CMK (cell line): ENCODE results near the gene MBD3L5.
"Not testable (repeated sequence)": the region's sequence is repeated elsewhere in the genome, so short reads cannot be mapped to it uniquely, and the experiment has no call there.

Experiments used
- DNase-seq: peaks from one replicate; pipeline ENCODE4 v3.0.0-alpha.2; 2010; ENCODE audit warnings: low read depth

The MBD3L5 gene

DNA sequence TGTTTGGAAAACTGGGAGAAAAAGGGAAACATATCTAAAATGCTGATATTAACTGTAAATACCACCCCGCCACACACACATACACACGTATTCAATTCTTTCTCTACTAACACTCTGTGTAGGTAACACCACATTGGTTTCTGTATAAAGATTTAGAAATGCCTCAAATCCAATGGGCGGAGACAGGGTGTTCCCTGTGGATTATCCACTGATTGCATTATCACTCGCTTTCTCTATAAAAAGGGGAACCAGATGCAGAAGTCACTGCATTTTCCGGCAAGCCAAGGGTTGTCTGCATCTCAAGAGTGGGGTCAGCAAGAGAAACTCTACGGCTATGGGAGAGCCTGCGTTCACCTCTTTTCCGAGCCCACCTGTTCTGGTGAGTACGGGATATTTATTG, at the start of gene MBD3L5:
MBD3L5 (plus strand) TSS at position 301 of the 400 bp plus-strand sequence; CDS start at position 335, 34 bp downstream.
- not testable (repeated sequence) for DNase-seq

- no peak for DNase-seq
These were observed 46.9 kb upstream of the MBD3L5 start for GRCh38 chr19:6983448-6983847.

GRCh38 chr19:6987850-6988249, 42.5 kb upstream of the MBD3L5 start:
- DNase-seq: no peak

- no peak for DNase-seq
These were observed 42.1 kb upstream of the MBD3L5 start for GRCh38 chr19:6988257-6988656.

- no peak for DNase-seq
These were observed 35.3 kb upstream of the MBD3L5 start for GRCh38 chr19:6995054-6995453.

- DNase-seq: no peak
These were observed 33.6 kb upstream of the MBD3L5 start for GRCh38 chr19:6996810-6997209.

- peak; percentile 54 for DNase-seq
These were observed 32.5 kb upstream of the MBD3L5 start for GRCh38 chr19:6997679-6998445.

DNA sequence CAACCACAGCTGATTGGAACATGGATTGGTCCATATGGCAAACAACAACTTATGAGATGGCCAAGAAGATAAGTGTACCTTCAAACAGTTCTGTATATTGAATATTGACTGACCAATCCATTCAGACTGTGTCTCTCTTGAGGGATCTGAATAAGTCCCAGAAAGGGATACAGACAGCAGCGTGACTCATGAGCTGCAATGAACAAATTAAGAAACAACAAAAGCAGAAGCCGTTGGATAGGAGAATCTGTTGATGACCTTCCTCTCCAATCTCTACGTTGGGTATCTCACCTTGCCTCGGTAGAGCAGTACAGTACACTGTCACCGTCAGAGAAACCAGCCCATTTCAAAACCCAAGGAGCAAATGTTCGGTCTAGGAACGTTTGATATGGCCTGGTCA, 30.4 kb upstream of the MBD3L5 start:
- DNase-seq: no peak

- DNase-seq: no peak
These were observed 30.0 kb upstream of the MBD3L5 start for GRCh38 chr19:7000333-7000732.

DNA sequence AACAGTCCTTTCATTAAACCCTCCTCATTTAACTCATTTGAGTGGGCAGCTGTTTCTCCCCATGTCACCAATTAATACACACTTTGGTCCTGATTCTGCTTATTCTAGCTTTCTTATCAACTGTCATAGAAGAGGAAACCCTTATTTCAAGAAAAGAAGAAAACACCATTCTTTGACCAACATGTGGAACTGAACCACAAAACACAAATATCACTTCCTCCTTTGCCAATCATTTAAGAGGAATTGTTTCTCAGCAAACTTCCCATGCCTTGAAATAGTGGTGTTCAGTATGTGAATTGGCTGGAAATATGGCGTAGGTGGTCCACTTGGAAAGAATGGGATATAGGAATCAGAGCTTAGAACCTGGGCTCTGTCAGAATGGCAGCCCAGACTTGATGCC, 29.6 kb upstream of the MBD3L5 start:
- DNase-seq: no peak

GRCh38 chr19:7004313-7004931, 26.0 kb upstream of the MBD3L5 start:
- no peak for DNase-seq

GRCh38 chr19:7006135-7006704, 24.2 kb upstream of the MBD3L5 start:
- DNase-seq: no peak

DNA sequence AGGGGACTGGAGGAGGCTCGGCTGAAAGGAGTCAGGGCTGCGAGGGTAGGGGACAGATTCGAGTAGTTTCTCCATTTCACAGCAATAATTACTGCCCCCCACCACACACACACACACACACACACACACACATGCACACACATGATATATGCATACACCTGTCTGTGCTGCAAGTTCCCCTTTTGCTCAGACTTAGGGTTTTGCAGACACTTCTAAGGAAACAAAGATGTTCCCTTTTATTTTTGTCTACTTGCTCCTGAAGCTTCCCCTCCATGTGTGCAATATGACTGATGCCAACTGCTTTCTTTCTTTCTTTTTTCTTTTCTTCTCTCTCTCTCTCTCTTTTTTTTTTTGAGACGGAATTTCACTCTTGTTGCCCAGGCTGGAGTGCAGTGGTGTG, 22.5 kb upstream of the MBD3L5 start:
- no peak for DNase-seq

DNA sequence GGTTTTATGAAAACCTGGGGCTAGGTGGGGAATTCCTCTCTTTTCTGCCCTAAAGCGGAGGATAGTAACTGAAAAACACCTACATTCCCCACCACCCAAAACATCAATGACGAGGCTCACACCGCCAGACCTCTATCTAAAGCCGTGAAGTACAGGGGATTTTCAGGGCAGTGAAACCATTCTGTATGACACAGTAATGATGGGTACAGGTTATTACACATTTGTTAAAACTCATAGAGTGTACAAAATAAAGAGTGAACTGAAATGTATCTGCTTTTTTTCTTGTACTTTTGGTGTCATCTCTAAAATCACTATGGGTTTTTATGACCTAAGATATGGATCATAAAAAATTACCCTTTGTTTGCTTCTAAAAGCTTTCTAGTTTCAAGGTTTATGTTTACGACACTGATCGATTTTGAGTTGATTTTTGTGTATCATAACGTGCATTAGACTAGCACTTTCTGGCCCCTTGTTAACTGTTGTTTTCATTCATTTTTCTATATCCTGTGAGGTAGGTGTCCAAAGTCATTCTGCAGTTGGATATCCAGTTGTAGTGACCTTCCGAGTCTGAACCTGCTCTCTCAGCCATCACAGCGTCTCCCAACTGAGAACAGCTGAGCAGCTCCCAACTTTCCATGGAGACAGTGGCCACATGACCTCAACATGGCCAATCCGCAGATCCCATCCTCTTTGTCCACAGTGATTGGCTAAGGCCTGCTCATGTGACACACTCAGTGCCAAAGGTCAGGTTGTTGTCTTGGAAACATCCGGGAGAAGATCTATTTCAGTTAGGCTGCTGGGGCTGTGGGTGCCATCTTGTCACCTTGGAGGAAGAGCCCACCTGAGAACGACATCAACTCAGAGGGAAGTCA, 19.4 kb upstream of the MBD3L5 start:
- DNase-seq: no peak

GRCh38 chr19:7013678-7014077, 16.7 kb upstream of the MBD3L5 start:
- DNase-seq: no peak

DNA sequence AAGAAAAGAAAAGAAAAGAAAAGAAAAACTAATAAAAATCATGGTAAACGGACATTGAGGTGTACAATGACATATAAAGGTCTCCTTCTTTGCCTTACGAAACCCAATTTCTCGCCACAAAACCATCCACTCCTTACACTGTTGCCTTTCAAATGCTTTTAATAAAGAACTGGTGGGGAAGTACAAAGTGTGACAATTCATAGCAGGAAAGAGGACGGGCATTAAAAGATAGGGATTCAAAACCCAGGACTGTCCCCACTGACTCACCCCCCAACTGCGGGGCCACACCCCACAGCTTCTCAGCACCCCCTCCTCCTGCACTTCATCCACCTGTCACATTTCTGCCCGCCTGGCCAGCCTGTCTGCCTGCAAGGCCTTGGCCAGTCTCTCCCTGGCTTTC, 11.6 kb upstream of the MBD3L5 start:
- no peak for DNase-seq

GRCh38 chr19:7021331-7021730, 9.0 kb upstream of the MBD3L5 start, which contains the start of gene MBD3L2B:
TSS of gene MBD3L2B (minus strand) at chr19:7021431. CDS start at chr19:7021397, 34 bp downstream.
- not testable (repeated sequence) for DNase-seq

DNA sequence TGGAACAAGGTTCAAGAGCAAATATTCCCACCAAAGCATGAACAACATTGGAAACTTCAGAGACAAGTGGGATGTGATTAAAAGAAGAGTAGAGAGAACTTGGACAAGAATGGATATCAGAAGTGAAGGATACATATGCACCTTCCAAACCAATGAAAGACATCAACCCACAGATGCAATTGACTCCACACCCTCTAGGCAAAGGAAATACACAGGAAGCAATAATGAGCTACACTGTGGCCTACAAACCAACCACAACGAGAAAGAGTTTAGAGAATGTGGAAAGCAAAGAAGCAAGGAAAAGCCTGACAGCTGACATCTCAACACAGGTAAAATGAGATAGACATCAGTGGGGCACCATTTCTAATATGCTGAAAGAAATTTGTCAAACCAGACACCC, 1.6 kb upstream of the MBD3L5 start:
- DNase-seq: not testable (repeated sequence)

DNA sequence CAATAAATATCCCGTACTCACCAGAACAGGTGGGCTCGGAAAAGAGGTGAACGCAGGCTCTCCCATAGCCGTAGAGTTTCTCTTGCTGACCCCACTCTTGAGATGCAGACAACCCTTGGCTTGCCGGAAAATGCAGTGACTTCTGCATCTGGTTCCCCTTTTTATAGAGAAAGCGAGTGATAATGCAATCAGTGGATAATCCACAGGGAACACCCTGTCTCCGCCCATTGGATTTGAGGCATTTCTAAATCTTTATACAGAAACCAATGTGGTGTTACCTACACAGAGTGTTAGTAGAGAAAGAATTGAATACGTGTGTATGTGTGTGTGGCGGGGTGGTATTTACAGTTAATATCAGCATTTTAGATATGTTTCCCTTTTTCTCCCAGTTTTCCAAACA, 9.7 kb downstream of the MBD3L5 start, which contains the start of gene MBD3L4:
MBD3L4 (minus strand) TSS at position 101 of the 400 bp plus-strand sequence; CDS start at position 66, 35 bp downstream.
- DNase-seq: not testable (repeated sequence)

DNA sequence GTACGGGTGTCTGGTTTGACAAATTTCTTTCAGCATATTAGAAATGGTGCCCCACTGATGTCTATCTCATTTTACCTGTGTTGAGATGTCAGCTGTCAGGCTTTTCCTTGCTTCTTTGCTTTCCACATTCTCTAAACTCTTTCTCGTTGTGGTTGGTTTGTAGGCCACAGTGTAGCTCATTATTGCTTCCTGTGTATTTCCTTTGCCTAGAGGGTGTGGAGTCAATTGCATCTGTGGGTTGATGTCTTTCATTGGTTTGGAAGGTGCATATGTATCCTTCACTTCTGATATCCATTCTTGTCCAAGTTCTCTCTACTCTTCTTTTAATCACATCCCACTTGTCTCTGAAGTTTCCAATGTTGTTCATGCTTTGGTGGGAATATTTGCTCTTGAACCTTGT, 11.2 kb downstream of the MBD3L5 start:
- not testable (repeated sequence) for DNase-seq

DNA sequence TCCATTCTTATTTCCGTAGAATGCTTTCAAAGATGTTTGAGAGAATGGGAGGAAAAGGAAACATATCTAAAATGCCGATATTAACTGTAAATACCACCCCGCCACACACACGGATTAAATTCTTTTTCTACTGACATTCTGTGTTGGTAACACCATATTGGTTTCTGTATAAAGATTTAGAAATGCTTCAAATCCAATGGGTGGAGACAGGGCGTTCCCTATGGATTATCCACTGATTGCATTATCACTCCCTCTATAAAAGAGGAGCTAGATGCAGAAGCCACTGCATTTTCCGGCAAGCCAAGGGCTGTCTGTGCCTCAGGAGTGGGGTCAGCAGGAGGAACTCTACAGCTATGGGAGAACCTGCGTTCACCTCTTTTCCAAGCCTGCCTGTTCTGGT, 18.6 kb downstream of the MBD3L5 start, which contains the start of gene MBD3L2:
MBD3L2 (plus strand) TSS at position 301 of the 400 bp plus-strand sequence; CDS start at position 354, 53 bp downstream.
- DNase-seq: not testable (repeated sequence)

DNA sequence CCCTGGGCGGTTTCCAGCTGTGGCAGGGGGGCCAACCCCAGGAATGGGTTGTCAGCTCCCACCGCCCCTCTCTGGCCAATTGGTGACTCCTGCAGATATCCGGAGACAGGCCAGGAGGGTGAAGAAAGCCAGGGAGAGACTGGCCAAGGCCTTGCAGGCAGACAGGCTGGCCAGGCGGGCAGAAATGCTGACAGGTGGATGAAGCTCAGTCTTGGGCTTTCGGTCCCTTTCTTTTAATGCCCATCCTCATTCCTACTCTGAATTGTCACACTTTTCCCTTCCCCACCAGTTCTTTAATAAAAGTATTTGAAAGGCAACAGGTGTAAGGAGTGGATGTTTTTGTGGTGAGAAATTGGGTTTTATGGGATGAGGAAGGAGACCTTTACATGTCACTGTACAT, 21.0 kb downstream of the MBD3L5 start:
- not testable (repeated sequence) for DNase-seq
